Parathyroid adenoma (tissue), 2 donors: ENCODE measurements around the gene C2CD4D.
"Not testable (repeated sequence)": the region's sequence is repeated elsewhere in the genome, so short reads cannot be mapped to it uniquely, and the experiment has no call there.

ENCODE experiments used
- H2AFZ ChIP-seq: fragments of 300-600 bp; sonication (generic); one replicate; pipeline ENCODE4 v1.7.0; 2017; ENCODE audit warnings: antibody characterized with exemption, mild to moderate bottlenecking
- H3K27ac ChIP-seq: fragments of 300-600 bp; sonication (generic); one replicate; pipeline ENCODE4 v1.7.0; 2017
- H3K27me3 ChIP-seq: fragments of 300-600 bp; sonication (generic); one replicate; pipeline ENCODE4 v1.7.0; 2017; ENCODE audit warnings: low read length; ENCODE audit not compliant: control insufficient read depth, insufficient read depth
- H3K36me3 ChIP-seq: fragments of 300-600 bp; sonication (generic); one replicate; pipeline ENCODE4 v1.7.0; 2017; ENCODE audit warnings: low read length; ENCODE audit not compliant: control insufficient read depth, insufficient read depth
- H3K4me1 ChIP-seq: fragments of 300-600 bp; sonication (generic); one replicate; pipeline ENCODE4 v1.7.0; 2017; ENCODE audit warnings: control low read depth
- H3K4me2 ChIP-seq: fragments of 300-600 bp; sonication (generic); one replicate; pipeline ENCODE4 v1.7.0; 2017; ENCODE audit warnings: low read length
- H3K4me3 ChIP-seq: fragments of 300-600 bp; sonication (generic); one replicate; pipeline ENCODE4 v1.7.0; 2017; ENCODE audit warnings: low read depth, low read length
- H3K79me2 ChIP-seq: fragments of 300-600 bp; sonication (generic); one replicate; pipeline ENCODE4 v1.7.0; 2017; ENCODE audit warnings: control low read depth
- H3K9ac ChIP-seq: fragments of 300-600 bp; sonication (generic); one replicate; pipeline ENCODE4 v1.7.0; 2017; ENCODE audit warnings: mild to moderate bottlenecking
- H3K9me3 ChIP-seq: fragments of 300-600 bp; sonication (generic); one replicate; pipeline ENCODE4 v1.7.0; 2017; ENCODE audit warnings: low read length; ENCODE audit not compliant: control insufficient read depth
- CTCF ChIP-seq: fragments of 300-600 bp; sonication (generic); IDR thresholded peaks from one replicate; pipeline ENCODE4 v1.7.0; 2017; ENCODE audit warnings: antibody characterized with exemption, mild to moderate bottlenecking
- donor health status: primary hyperparathyroidism.

The C2CD4D gene

GRCh38 chr1:151882918-151883317 is 43.3 kb upstream of the C2CD4D start:
- H3K27me3 ChIP-seq, H3K9ac ChIP-seq, H3K36me3 ChIP-seq, H3K4me1 ChIP-seq, H3K79me2 ChIP-seq, H2AFZ ChIP-seq, H3K4me2 ChIP-seq, H3K4me3 ChIP-seq, H3K27ac ChIP-seq, H3K9me3 ChIP-seq: not testable (repeated sequence)

GRCh38 chr1:151882466-151882865 is 42.8 kb upstream of the C2CD4D start:
- no peaks in the 10 kb centered on the region for H3K4me1 ChIP-seq
- no peak for TF ChIP-seq CTCF
- H3K4me3 ChIP-seq, result no peak overlapping the region
- H3K9ac ChIP-seq, result no peak overlapping the region
- no peaks in the 10 kb centered on the region for H3K36me3 ChIP-seq
- no peaks in the 10 kb centered on the region for H3K9me3 ChIP-seq
- H3K27ac ChIP-seq, result no peak overlapping the region
- H2AFZ ChIP-seq, result no peak overlapping the region
- H3K79me2 ChIP-seq, result no peaks in the 10 kb centered on the region
- H3K4me2 ChIP-seq, result no peak overlapping the region
- H3K27me3 ChIP-seq, result no peaks in the 10 kb centered on the region

GRCh38 chr1:151881479-151881878 is 41.9 kb upstream of the C2CD4D start:
- no peak for TF ChIP-seq CTCF
- H3K36me3 ChIP-seq, result no peaks in the 10 kb centered on the region
- no peak overlapping the region for H3K27ac ChIP-seq
- H3K79me2 ChIP-seq, result no peaks in the 10 kb centered on the region
- H3K4me1 ChIP-seq, result no peaks in the 10 kb centered on the region
- no peak overlapping the region for H2AFZ ChIP-seq
- H3K27me3 ChIP-seq, result no peaks in the 10 kb centered on the region
- H3K9me3 ChIP-seq, result no peaks in the 10 kb centered on the region
- H3K9ac ChIP-seq, result no peak overlapping the region
- H3K4me2 ChIP-seq, result no peak overlapping the region
- H3K4me3 ChIP-seq, result no peak overlapping the region

GRCh38 chr1:151875419-151876097 is 35.9 kb upstream of the C2CD4D start:
- no peak overlapping the region for H3K9ac ChIP-seq
- no peak overlapping the region for H3K27ac ChIP-seq
- TF ChIP-seq CTCF, result no peak
- no peak overlapping the region for H3K4me2 ChIP-seq
- H3K4me1 ChIP-seq, result peaks cover 5% of the 10 kb centered on the region
- H3K9me3 ChIP-seq, result no peaks in the 10 kb centered on the region
- H3K27me3 ChIP-seq, result no peaks in the 10 kb centered on the region
- no peak overlapping the region for H3K4me3 ChIP-seq
- no peaks in the 10 kb centered on the region for H3K79me2 ChIP-seq
- no peak overlapping the region for H2AFZ ChIP-seq
- H3K36me3 ChIP-seq, result no peaks in the 10 kb centered on the region

GRCh38 chr1:151872776-151873175 is 33.2 kb upstream of the C2CD4D start:
- H3K27me3 ChIP-seq, H3K79me2 ChIP-seq, H3K27ac ChIP-seq, H2AFZ ChIP-seq, H3K9ac ChIP-seq, H3K9me3 ChIP-seq, H3K36me3 ChIP-seq, H3K4me1 ChIP-seq, H3K4me2 ChIP-seq, H3K4me3 ChIP-seq: not testable (repeated sequence)
